Activated CD4-positive, alpha-beta T cell treated with anti-CD3 and anti-CD28 coated beads, Interleukin-2, Interleukin-4, amounts not matched to agents 100 ng/mL and 50 ng/mL, durations not matched to agents 16 hours and 8 hours (primary cell): ENCODE measurements around the gene ALDH1A1.

Experiments
- DNase-seq: peaks from one replicate; pipeline ENCODE4 v3.0.0-alpha.2; 2020; ENCODE audit warnings: low spot score

Gene ALDH1A1

DNA sequence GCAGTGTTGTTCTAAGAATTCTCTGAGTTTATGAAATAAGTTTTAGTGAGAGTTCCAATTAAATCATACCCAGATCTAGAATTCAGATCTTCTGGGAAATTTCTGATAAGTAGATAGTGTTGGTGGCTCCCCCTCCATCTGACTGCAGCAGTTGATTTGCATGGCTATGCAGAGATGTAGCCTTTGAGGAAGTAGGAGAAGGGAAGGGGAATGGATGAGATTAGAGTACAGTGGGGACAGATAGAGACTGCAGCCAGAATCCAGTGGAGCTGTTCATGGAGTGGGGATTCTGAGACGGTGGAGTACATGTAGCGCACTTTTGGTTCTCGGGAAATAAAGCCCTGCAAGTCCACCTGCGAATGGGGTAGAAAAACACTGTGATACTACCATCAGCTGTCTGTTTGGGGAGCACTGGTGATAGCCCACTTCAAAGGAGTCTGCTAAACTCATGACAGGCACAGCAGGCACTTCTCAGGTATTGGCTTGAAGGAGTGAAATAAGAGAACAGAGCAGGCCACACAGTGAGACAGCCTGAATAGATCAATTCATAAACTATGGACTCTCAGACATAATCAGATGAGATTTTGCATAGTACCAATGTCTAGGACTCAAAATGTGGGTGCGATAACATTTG is 96.8 kb downstream of the ALDH1A1 start:
- DNase-seq = no peak

DNA sequence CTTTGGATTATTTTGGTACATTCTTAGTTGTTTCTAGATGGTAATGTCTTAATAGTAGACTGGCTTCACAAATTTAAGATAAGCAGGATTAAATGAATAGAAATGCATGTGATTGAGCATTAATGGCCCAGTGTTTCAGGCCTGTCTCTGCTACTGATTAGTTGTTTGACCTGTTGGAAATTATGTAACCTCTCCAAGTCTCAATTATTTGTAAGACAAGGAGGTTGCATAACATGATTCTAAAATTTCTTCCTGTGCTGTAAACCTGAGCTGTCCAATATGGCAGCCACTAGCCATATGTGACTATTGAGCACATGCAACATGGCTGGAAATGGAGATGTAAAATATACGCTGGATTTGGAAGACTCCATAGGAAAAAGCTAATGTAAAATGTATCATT is 97.5 kb downstream of the ALDH1A1 start:
- DNase-seq = no peak
